ENCODE measurements around the gene FGFR4.

Gene FGFR4

DNA sequence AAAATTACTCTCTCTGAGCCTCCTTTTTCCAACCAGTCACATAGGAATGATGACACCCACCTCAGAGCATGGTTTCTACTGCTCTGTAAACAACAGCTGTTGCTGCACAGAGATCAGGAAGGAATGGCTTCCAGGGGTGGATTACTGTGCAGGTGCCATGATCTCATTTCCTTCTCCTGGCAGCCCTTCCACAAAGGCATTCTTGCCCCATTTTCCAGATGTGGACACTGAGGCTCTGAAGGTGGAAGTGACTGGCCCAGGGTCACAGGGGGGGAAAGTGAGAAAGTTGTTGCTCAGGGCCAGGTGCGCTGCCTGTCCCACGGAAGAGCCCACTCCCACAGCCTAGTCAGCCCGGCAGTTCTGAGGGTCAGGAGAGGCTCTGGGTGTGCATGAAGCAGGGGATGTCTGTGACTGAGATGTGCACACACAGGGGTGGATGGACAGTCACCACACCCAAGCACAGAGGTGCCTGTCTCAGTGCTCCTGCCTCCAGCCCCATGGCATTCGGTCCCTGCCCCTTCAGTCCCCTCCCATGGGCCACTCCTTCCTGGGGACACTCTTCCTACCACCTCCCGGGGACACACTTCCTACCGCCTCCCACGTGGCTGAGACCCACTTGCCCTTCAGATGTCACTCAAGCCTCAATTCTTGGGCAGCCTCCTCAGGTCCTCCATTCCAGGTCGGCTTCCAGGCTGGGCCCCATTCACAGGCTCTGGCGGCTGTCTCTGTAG lies 17.0 kb downstream of the FGFR4 start:
- peak in 1 of 3 experiments; percentile 1 for DNase-seq

DNA sequence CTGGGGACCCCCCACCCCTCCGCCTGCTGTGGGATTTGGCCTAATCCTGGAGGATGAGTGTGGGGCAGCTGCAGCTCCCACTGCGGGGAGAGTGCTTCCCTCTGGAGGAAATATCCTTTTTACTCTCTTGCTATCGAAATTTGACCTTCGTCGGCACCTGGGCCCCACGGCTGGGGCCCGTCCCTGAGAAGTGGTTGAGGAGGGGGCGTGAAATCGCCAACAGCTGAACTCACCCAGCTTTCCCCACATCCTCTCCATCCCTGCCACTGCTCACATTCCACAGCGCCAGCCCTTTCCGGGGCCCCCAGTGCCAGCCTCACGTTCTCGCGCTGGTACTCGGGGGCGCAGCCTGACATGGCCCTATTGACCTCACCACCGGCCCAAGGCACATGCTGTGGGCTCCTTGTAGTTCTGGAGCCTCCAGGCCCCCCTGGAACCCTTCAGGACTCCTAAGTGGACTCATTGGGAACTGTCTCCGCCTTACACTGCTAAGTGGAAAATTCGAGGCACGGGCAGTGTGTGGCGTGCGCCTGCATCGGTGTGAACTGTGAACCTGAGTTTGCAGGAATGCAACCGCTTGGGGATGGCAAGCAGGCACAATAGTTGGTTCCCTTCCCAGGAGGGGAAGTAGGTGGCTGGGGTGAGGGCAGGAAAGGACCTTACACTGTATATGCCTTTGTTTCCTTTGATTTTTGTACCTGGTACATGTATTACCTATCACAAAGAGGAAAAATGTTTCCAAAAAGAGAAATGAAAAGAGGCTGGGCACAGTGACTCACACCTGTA lies 19.2 kb downstream of the FGFR4 start:
- DNase-seq, result no peak

DNA sequence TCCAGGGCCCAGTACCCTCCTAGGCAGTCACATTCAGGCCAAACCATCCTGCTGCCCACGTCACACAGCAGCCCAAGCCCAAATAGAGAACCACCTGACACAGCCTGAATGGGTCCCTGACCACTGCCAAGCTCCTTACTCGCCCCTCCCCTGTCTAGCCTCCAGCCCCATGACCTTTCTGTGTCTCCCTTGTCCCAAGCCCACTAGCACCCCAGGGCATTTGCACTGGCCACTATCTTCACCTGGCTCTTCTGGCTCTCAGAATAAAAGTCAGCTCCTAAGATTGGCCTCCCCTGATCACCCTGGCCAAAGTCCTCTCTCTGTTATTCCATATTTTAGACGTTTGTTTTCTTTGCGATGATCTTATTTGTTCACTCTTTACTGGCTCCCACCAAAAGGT lies 20.4 kb downstream of the FGFR4 start:
- DNase-seq, result no peak

- DNase-seq, result no peak
Measured at GRCh38 chr5:177109810-177110209, 23.1 kb downstream of the FGFR4 start.

GRCh38 chr5:177111720-177112394 lies 25.1 kb downstream of the FGFR4 start:
- peak; percentile 25 to 63 (median 35) for DNase-seq

GRCh38 chr5:177112589-177113220 lies 26.0 kb downstream of the FGFR4 start:
- DNase-seq, result no peak

GRCh38 chr5:177113566-177114424 lies 27.1 kb downstream of the FGFR4 start:
- peak; percentile 45 to 70 (median 52) for DNase-seq

DNA sequence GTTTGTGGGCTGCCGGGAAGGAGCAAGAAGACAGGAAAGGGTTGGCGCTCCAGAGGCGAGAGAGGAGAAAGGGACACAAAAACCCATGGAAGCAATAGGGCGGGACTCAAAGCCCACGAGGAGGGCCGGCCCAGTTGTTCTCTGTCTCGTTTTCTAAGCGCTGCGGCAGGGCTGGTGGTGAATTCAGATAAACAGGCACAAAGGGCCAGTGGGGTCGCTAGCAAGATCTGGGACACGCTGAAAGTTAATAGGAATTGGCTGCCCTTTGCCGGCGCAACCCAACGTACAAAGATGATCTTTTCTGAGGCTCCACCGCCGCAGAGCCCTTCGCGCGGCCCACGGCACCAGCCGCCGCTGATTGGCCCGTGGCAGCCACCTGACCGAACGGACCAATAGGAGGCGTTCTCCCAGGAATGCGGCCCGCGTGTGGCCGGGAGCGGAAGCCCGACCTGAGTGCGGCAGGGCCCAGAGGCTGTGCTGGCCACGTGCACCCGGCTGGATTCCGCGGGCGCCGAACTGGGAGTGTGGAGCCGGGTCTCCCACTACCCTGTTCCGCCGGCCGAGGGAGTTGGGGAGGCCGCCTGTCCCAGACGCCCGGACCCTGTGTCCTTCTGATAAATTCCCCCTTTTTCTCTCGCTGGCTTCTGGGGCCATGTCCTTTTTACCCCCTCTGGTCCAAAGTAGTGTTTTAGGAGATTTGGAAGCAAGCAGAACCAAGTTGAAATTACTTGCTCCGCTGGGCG lies 30.1 kb downstream of the FGFR4 start:
- DNase-seq, result no peak

GRCh38 chr5:177117441-177118045 lies 30.8 kb downstream of the FGFR4 start:
- no peak for DNase-seq

DNA sequence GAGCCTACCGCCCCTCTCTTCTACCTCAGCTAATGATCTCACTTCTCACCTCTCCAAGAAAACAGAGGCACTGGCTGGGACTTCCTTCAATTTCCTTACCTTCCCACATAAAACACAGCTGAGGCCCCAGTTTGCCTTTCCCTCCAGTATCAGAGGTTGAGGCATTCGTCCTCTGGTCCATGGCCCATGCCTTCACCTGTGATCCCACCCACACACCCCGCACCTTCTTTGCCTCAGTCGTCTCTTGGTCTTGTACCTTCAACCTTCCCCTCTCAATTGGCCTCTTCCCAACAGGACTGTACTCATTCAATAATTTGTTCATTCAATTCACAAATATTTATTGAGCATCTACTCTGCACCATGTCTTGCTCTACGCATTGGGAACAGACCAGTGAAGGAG lies 35.9 kb downstream of the FGFR4 start:
- DNase-seq, result no peak

DNA sequence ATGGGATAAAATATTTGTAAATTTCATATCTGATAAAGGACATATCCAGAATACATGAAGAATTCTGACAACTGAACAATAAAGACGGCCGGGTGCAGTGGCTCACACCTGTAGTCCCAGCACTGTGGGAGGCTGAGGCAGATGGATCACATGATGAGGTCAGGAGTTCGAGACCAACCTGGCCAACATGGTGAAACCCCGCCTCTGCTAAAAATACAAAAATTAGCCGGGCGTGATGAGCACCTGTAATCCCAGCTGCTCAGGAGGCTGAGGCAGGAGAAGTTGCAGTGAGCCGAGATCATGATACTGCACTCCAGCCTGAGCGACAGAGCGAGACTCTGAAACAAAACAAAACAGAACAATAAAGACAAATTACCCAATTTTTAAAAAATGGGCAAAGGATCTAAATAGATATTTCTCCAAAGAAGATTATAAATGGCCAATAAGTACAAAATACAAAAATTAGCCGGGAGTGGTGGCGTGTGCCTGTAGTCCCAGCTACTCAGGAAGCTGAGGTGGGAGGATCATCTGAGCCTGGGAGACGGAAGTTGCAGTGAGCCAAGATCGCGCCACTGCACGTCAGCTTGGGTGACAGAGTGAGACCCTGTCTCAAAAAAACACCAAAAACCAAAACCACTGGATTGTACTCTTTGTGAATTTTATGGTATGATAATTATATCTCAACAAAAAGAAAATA lies 37.2 kb downstream of the FGFR4 start:
- DNase-seq, result no peak

- DNase-seq, result no peak
Measured at GRCh38 chr5:177124486-177124991, 37.8 kb downstream of the FGFR4 start.

DNA sequence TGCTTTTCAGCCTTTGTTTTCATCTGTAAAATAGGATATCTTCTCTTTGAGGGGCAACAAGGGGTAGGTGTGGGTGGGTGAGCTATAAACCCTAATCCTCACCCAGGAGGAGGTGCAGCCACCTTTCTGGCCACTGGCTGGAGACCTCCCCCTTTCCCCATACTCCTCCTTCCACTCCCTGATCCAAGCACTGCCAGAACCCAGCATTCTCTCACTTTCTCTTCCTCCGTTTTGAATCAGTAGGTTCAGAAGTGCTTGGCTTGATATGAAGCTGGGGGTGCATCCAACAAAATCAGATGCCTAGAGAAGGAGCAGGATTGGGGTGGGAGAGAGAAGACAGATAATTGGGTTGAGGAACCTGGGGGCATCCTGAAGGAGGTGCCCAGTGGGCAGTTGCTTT lies 40.1 kb downstream of the FGFR4 start:
- DNase-seq, result no peak

DNA sequence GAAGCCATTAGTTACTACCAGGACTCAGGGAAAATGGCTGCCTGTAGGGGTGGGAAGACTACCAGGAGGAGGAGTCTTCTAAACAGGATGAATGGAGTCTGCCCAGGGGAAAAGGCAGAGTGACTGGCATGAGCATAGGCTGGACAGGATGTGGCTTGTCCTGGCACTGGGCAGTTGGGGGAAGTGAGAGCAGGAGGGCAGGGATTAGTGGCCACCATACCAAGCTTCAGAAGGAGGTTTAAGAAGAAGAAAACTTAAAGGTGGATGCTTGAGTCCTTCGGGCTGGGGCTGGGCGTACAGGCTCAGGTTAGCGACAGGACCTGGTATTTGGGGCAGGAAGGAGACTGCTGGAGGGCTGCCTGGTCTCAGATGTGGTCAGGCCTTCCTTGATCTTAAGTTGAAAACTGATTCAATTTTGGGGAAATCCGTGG lies 41.9 kb downstream of the FGFR4 start:
- DNase-seq, result no peak

DNA sequence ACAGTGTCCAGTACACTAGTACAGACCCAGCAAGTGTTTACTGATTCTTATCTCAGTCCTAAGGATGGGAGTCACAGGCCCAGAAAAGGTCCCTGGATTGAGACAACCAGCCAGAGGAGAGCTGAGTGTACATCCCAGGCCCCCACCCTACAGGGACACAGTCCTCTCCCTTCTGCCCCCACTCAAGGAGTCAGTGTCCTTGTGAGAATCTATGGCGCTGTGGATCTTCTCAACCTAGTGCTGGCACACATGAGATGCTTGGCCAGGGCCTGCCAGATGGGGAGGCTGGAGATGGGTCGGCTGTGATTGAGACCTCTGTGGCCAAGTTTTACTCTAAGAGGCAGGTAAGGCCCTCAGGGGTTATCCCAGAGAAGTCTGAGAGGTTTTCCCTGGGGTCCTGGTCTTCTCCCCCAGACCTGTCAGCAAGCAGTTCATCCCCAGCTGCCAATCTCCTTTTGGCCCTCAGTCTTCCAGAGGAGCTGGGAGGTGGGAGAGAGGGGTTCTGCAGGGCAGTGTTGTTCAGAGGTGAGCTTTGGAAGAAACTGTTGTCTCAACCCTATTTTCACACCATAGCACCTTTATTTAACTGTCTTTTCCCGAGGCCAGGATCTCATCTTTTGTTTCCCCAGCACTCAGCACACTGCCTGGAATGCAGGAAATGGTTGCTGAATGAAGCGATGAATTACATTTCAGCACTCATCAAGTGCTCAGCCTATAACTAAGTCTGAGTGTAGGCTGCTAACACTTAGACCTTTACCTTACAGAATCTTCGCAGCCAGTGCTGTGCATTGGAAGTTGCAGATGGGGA lies 43.7 kb downstream of the FGFR4 start:
- DNase-seq, result no peak

- no peak for DNase-seq
Measured at GRCh38 chr5:177131019-177131320, 44.3 kb downstream of the FGFR4 start.

GRCh38 chr5:177131352-177132135 lies 44.8 kb downstream of the FGFR4 start:
- no peak for DNase-seq

All from NCI-H1417 (cell line).